ENCODE results near the gene PDPN.

The PDPN gene

GRCh38 chr1:13595411-13595810 lies 11.8 kb downstream of the PDPN start:
- H3K4me3 ChIP-seq (ENCODE audit: low read length), result no peak overlapping the region
- peaks cover 24% of the 10 kb centered on the region for H3K4me1 ChIP-seq (ENCODE audit: control insufficient read depth, insufficient read depth, low read length)
- H3K36me3 ChIP-seq (ENCODE audit: insufficient read depth, low read length), result no peaks in the 10 kb centered on the region
- no peak overlapping the region for H3K9ac ChIP-seq (ENCODE audit: low read depth, low read length)
- no peaks in the 10 kb centered on the region for H3K9me3 ChIP-seq (replicated peaks; ENCODE audit: low read length)
- no peak overlapping the region for H3K4me2 ChIP-seq (ENCODE audit: low read length)
- H3K27me3 ChIP-seq (ENCODE audit: control insufficient read depth, insufficient read depth, low read length), result no peaks in the 10 kb centered on the region

GRCh38 chr1:13597166-13597565 lies 13.5 kb downstream of the PDPN start:
- Histone ChIP-seq H3K27me3 (ENCODE audit: control insufficient read depth, insufficient read depth, low read length) (no peaks in the 10 kb centered on the region), H3K9ac (ENCODE audit: low read depth, low read length) (no peak overlapping the region), H3K4me1 (ENCODE audit: control insufficient read depth, insufficient read depth, low read length) (peaks cover 24% of the 10 kb centered on the region), H3K4me3 (ENCODE audit: low read length) (no peak overlapping the region), H3K9me3 (replicated peaks; ENCODE audit: low read length) (no peaks in the 10 kb centered on the region), H3K36me3 (ENCODE audit: insufficient read depth, low read length) (no peaks in the 10 kb centered on the region), H3K4me2 (ENCODE audit: low read length) (no peak overlapping the region)

GRCh38 chr1:13600762-13601453 lies 17.3 kb downstream of the PDPN start:
- no peaks in the 10 kb centered on the region for H3K36me3 ChIP-seq (ENCODE audit: insufficient read depth, low read length)
- H3K27me3 ChIP-seq (ENCODE audit: control insufficient read depth, insufficient read depth, low read length), result no peaks in the 10 kb centered on the region
- H3K4me1 ChIP-seq (ENCODE audit: control insufficient read depth, insufficient read depth, low read length), result peaks cover 20% of the 10 kb centered on the region
- no peak overlapping the region for H3K9ac ChIP-seq (ENCODE audit: low read depth, low read length)
- no peaks in the 10 kb centered on the region for H3K9me3 ChIP-seq (replicated peaks; ENCODE audit: low read length)
- H3K4me3 ChIP-seq (ENCODE audit: low read length), result no peak overlapping the region
- no peak overlapping the region for H3K4me2 ChIP-seq (ENCODE audit: low read length)

- peaks cover 20% of the 10 kb centered on the region for H3K4me1 ChIP-seq (ENCODE audit: control insufficient read depth, insufficient read depth, low read length)
- no peak overlapping the region for H3K4me3 ChIP-seq (ENCODE audit: low read length)
- no peaks in the 10 kb centered on the region for H3K9me3 ChIP-seq (replicated peaks; ENCODE audit: low read length)
- no peak overlapping the region for H3K9ac ChIP-seq (ENCODE audit: low read depth, low read length)
- H3K36me3 ChIP-seq (ENCODE audit: insufficient read depth, low read length), result no peaks in the 10 kb centered on the region
- H3K27me3 ChIP-seq (ENCODE audit: control insufficient read depth, insufficient read depth, low read length), result no peaks in the 10 kb centered on the region
- H3K4me2 ChIP-seq (ENCODE audit: low read length), result no peak overlapping the region
Observed at GRCh38 chr1:13604176-13604575, 20.5 kb downstream of the PDPN start.

- Histone ChIP-seq H3K4me2 (ENCODE audit: low read length) (no peak overlapping the region), H3K9me3 (replicated peaks; ENCODE audit: low read length) (no peaks in the 10 kb centered on the region), H3K9ac (ENCODE audit: low read depth, low read length) (no peak overlapping the region), H3K27me3 (ENCODE audit: control insufficient read depth, insufficient read depth, low read length) (no peaks in the 10 kb centered on the region), H3K4me1 (ENCODE audit: control insufficient read depth, insufficient read depth, low read length) (peaks cover 16% of the 10 kb centered on the region), H3K4me3 (ENCODE audit: low read length) (no peak overlapping the region), H3K36me3 (ENCODE audit: insufficient read depth, low read length) (no peaks in the 10 kb centered on the region)
Observed at GRCh38 chr1:13604721-13605120, 21.1 kb downstream of the PDPN start.

- H3K9me3 ChIP-seq (replicated peaks; ENCODE audit: low read length), result no peaks in the 10 kb centered on the region
- no peaks in the 10 kb centered on the region for H3K27me3 ChIP-seq (ENCODE audit: control insufficient read depth, insufficient read depth, low read length)
- H3K4me2 ChIP-seq (ENCODE audit: low read length), result no peak overlapping the region
- no peak overlapping the region for H3K4me3 ChIP-seq (ENCODE audit: low read length)
- no peaks in the 10 kb centered on the region for H3K36me3 ChIP-seq (ENCODE audit: insufficient read depth, low read length)
- no peak overlapping the region for H3K9ac ChIP-seq (ENCODE audit: low read depth, low read length)
- H3K4me1 ChIP-seq (ENCODE audit: control insufficient read depth, insufficient read depth, low read length), result peaks cover 12% of the 10 kb centered on the region
Observed at GRCh38 chr1:13605159-13605558, 21.5 kb downstream of the PDPN start.

GRCh38 chr1:13607002-13607401 lies 23.4 kb downstream of the PDPN start:
- Histone ChIP-seq H3K4me1 (ENCODE audit: control insufficient read depth, insufficient read depth, low read length) (peaks cover 12% of the 10 kb centered on the region), H3K27me3 (ENCODE audit: control insufficient read depth, insufficient read depth, low read length) (no peaks in the 10 kb centered on the region), H3K9me3 (replicated peaks; ENCODE audit: low read length) (no peaks in the 10 kb centered on the region), H3K4me2 (ENCODE audit: low read length) (no peak overlapping the region), H3K4me3 (ENCODE audit: low read length) (no peak overlapping the region), H3K9ac (ENCODE audit: low read depth, low read length) (no peak overlapping the region), H3K36me3 (ENCODE audit: insufficient read depth, low read length) (no peaks in the 10 kb centered on the region)

- Histone ChIP-seq H3K9me3 (replicated peaks; ENCODE audit: low read length) (no peaks in the 10 kb centered on the region), H3K27me3 (ENCODE audit: control insufficient read depth, insufficient read depth, low read length) (no peaks in the 10 kb centered on the region), H3K4me3 (ENCODE audit: low read length) (no peak overlapping the region), H3K4me1 (ENCODE audit: control insufficient read depth, insufficient read depth, low read length) (no peaks in the 10 kb centered on the region), H3K9ac (ENCODE audit: low read depth, low read length) (no peak overlapping the region), H3K4me2 (ENCODE audit: low read length) (no peak overlapping the region), H3K36me3 (ENCODE audit: insufficient read depth, low read length) (no peaks in the 10 kb centered on the region)
Observed at GRCh38 chr1:13616234-13616633, 32.6 kb downstream of the PDPN start.

GRCh38 chr1:13617108-13617507 lies 33.5 kb downstream of the PDPN start:
- no peak overlapping the region for H3K9ac ChIP-seq (ENCODE audit: low read depth, low read length)
- no peaks in the 10 kb centered on the region for H3K27me3 ChIP-seq (ENCODE audit: control insufficient read depth, insufficient read depth, low read length)

GRCh38 chr1:13617773-13618172 lies 34.1 kb downstream of the PDPN start:
- Histone ChIP-seq H3K27me3 (ENCODE audit: control insufficient read depth, insufficient read depth, low read length) (no peaks in the 10 kb centered on the region), H3K9ac (ENCODE audit: low read depth, low read length) (no peak overlapping the region), H3K36me3 (ENCODE audit: insufficient read depth, low read length) (no peaks in the 10 kb centered on the region), H3K4me3 (ENCODE audit: low read length) (no peak overlapping the region), H3K9me3 (replicated peaks; ENCODE audit: low read length) (no peaks in the 10 kb centered on the region), H3K4me1 (ENCODE audit: control insufficient read depth, insufficient read depth, low read length) (no peaks in the 10 kb centered on the region), H3K4me2 (ENCODE audit: low read length) (no peak overlapping the region)

More at GRCh38 chr1:13617108-13617507, 33.5 kb downstream of the PDPN start:
- Histone ChIP-seq H3K4me3 (ENCODE audit: low read length) (no peak overlapping the region), H3K4me1 (ENCODE audit: control insufficient read depth, insufficient read depth, low read length) (no peaks in the 10 kb centered on the region), H3K4me2 (ENCODE audit: low read length) (no peak overlapping the region), H3K9me3 (replicated peaks; ENCODE audit: low read length) (no peaks in the 10 kb centered on the region), H3K36me3 (ENCODE audit: insufficient read depth, low read length) (no peaks in the 10 kb centered on the region)

GRCh38 chr1:13618483-13618882 lies 34.9 kb downstream of the PDPN start:
- H3K9ac ChIP-seq (ENCODE audit: low read depth, low read length), result no peak overlapping the region
- H3K27me3 ChIP-seq (ENCODE audit: control insufficient read depth, insufficient read depth, low read length), result no peaks in the 10 kb centered on the region
- H3K4me3 ChIP-seq (ENCODE audit: low read length), result no peak overlapping the region
- no peaks in the 10 kb centered on the region for H3K9me3 ChIP-seq (replicated peaks; ENCODE audit: low read length)
- no peaks in the 10 kb centered on the region for H3K4me1 ChIP-seq (ENCODE audit: control insufficient read depth, insufficient read depth, low read length)
- H3K36me3 ChIP-seq (ENCODE audit: insufficient read depth, low read length), result no peaks in the 10 kb centered on the region
- no peak overlapping the region for H3K4me2 ChIP-seq (ENCODE audit: low read length)

- Histone ChIP-seq H3K4me1 (ENCODE audit: control insufficient read depth, insufficient read depth, low read length) (no peaks in the 10 kb centered on the region), H3K4me3 (ENCODE audit: low read length) (no peak overlapping the region), H3K9me3 (replicated peaks; ENCODE audit: low read length) (no peaks in the 10 kb centered on the region), H3K9ac (ENCODE audit: low read depth, low read length) (no peak overlapping the region), H3K27me3 (ENCODE audit: control insufficient read depth, insufficient read depth, low read length) (no peaks in the 10 kb centered on the region), H3K4me2 (ENCODE audit: low read length) (no peak overlapping the region), H3K36me3 (ENCODE audit: insufficient read depth, low read length) (no peaks in the 10 kb centered on the region)
Observed at GRCh38 chr1:13619909-13620308, 36.3 kb downstream of the PDPN start.
